GM12872 (cell line): ENCODE measurements around the gene L3MBTL1.

Source experiments
- TF ChIP-seq, protein P1 (sequence below): IDR thresholded peaks from 3 replicates; pipeline ENCODE4 v1.5.1; 2011; ENCODE audit warnings: low read depth, mild to moderate bottlenecking, low read length, moderate library complexity; ENCODE audit not compliant: insufficient read depth

The L3MBTL1 gene

DNA sequence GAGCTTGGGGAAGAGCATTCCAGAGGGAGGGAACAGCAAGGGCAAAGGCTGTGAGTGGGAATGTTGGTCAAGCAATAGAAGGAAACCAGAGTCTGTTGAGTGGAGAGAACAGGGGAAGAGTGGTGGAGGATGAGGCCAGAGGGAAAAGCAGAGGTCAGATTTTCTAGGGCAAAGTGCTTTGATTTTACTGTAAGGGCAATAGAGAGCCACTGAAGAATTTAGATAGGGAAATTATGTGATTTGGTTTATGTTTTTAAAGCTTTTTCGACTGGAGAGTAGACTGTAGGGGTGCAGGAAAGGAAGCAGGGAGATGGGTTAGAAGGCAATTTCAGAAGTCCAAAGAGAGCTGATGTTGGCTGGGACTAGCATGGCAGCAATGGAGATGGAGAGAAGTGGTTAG, 4.4 kb downstream of the L3MBTL1 start:
- TF ChIP-seq, protein P1, sequence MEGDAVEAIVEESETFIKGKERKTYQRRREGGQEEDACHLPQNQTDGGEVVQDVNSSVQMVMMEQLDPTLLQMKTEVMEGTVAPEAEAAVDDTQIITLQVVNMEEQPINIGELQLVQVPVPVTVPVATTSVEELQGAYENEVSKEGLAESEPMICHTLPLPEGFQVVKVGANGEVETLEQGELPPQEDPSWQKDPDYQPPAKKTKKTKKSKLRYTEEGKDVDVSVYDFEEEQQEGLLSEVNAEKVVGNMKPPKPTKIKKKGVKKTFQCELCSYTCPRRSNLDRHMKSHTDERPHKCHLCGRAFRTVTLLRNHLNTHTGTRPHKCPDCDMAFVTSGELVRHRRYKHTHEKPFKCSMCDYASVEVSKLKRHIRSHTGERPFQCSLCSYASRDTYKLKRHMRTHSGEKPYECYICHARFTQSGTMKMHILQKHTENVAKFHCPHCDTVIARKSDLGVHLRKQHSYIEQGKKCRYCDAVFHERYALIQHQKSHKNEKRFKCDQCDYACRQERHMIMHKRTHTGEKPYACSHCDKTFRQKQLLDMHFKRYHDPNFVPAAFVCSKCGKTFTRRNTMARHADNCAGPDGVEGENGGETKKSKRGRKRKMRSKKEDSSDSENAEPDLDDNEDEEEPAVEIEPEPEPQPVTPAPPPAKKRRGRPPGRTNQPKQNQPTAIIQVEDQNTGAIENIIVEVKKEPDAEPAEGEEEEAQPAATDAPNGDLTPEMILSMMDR: no peak

- TF ChIP-seq, protein P1: no peak
Measured at GRCh38 chr20:43513372-43513930, 6.0 kb downstream of the L3MBTL1 start.

DNA sequence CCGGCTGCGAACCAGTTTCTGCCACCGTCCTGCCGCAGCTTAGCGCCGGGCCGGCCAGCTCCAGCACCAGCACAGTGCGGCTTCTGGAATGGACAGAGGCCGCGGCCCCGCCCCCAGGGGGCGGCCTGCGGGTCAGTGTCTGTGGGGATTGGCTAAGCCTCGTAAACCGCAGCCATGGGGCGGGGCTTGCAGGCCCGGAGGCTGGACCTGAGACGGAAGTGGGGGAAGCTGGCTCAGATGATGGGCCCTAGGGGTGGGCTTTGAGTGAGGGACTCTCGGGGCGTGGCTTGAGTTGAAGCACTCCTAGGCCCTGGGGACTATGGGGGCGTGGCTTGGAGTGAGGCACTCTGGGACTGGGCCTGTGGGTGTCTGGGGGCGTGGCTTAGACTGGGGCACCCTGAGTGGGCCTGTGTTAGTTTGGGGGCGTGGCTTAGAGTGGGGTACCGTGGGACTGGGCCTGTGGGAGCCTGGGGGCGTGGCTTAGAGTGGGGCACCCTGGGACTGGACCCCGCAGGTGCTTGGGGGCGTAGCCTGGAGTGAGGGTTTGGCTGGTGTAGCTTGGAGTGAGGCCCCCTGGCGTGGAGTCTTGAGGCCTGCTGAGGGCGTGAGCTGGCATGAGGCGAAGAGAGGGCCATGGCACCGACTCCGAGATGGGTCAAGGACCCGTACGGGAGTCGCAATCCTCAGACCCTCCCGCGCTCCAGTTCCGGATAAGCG, 6.6 kb downstream of the L3MBTL1 start:
- TF ChIP-seq, protein P1: peak; percentile 53; the same call in 2 of the 3 replicates

DNA sequence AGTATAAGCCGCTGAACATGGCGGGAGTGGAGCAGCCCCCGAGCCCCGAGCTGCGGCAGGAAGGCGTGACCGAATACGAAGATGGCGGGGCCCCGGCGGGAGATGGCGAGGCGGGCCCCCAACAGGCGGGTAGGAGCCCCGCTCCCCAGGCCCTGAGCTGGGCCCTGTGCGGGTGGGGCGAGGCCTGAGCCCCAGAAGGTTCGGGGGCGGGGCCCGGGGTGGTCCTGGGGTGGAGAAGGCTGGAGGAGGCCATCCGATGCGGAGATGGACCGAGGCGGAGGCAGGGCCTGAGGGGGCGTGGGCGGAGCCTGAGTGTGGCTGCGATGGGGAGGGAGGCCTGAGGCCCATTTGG, 7.1 kb downstream of the L3MBTL1 start:
- TF ChIP-seq, protein P1: no peak

DNA sequence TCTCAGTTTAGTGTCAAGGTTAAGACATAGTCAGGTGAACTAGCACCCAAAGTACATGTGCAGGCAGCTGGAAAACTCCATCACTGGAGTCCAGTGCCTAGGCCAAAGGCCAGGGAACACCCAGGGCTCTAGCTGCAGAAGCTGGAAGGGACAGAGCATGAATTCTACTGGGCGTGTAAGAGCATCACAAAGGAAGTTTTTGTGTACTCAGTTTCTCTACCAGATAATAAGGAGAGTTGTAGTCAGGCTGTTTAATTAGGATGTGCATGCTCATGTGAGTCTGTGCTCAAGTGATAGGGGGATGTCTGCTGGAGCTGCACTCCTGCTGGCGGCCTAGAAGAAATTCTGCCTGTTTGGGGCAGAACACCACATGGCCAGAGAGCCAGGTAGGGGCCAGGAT, 8.1 kb downstream of the L3MBTL1 start:
- TF ChIP-seq, protein P1: no peak

GRCh38 chr20:43516251-43516824, 8.8 kb downstream of the L3MBTL1 start:
- TF ChIP-seq, protein P1: no peak

- TF ChIP-seq, protein P1: no peak
Measured at GRCh38 chr20:43520074-43520630, 12.7 kb downstream of the L3MBTL1 start.
